Stimulated activated CD4-positive, alpha-beta T cell treated with anti-CD3 and anti-CD28 coated beads, Interleukin-2, amount 100 ng/mL, for 4 hours (primary cell): ENCODE measurements around the gene USO1.
"Not testable (repeated sequence)": the region's sequence is repeated elsewhere in the genome, so short reads cannot be mapped to it uniquely, and the experiment has no call there.

Experiments used
- DNase-seq: peaks from one replicate; pipeline ENCODE4 v3.0.0-alpha.2; 2020; ENCODE audit warnings: low read depth

The USO1 gene

GRCh38 chr4:75771607-75772006 lies 47.2 kb downstream of the USO1 start:
- no peak for DNase-seq

DNA sequence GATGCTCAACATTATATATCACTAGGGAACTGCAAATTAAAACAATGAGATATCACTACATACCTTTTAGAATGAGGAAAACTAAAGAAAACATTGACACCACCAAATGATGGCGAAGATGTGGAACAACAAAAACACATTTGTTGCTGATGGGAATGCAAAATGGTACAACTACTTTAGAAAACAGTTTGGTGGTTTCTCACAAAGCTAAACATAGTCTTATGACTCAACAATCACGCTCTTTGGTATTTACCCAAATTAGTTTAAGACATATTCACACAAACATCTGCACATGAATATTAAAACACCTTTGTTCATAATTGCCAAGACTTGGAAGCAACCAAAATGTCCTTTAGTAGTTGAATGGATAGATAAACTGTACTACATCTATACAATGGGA lies 53.2 kb downstream of the USO1 start:
- DNase-seq, result no peak

- no peak for DNase-seq
These were observed 54.9 kb downstream of the USO1 start for GRCh38 chr4:75779105-75779757.

GRCh38 chr4:75781305-75781704 lies 56.9 kb downstream of the USO1 start:
- no peak for DNase-seq

DNA sequence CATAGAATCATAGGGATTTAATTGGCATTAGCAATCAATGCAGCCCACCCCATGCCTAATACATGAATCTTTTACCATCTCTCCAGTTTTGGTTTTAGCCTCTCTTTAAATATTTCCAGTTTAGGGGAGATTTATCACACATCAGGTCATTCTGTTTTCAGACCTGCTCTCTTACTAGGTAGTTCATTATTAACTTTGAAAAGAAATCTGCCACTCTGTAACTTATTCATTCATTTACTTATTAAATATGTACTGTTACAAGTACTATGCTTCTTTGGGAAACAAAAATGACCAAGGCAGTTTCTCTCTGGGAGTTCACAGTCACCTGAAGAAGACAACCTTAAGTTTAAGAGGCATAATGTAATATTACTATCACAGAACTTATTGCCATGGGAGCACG lies 62.1 kb downstream of the USO1 start:
- no peak for DNase-seq

GRCh38 chr4:75786938-75787337 lies 62.6 kb downstream of the USO1 start:
- DNase-seq, result no peak

GRCh38 chr4:75790024-75790423 lies 65.6 kb downstream of the USO1 start:
- no peak for DNase-seq

DNA sequence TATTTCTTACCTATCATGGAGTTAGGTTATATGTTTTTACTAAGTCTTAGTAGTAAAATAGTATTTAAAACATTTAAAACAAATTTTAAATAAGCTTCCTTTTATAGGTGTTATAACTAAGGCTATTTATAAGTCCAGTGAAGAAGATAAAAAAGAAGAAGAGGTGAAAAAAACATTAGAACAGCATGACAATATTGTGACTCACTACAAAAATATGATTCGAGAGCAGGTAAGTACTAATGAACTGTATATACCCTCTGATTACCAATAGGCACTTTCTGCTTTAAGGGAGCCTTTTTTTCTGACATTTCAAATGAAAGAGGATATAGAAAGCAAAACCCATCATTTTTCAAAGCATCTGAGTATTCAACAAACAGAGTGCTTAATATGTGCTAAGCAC lies 76.6 kb downstream of the USO1 start:
- DNase-seq, result no peak

- DNase-seq, result not testable (repeated sequence)
These were observed 81.7 kb downstream of the USO1 start for GRCh38 chr4:75806035-75806434.

GRCh38 chr4:75817901-75818300 lies 93.5 kb downstream of the USO1 start:
- no peak for DNase-seq

- DNase-seq, result no peak
These were observed 94.7 kb downstream of the USO1 start for GRCh38 chr4:75819121-75819520.

GRCh38 chr4:75820197-75820596 lies 95.8 kb downstream of the USO1 start:
- DNase-seq, result no peak

DNA sequence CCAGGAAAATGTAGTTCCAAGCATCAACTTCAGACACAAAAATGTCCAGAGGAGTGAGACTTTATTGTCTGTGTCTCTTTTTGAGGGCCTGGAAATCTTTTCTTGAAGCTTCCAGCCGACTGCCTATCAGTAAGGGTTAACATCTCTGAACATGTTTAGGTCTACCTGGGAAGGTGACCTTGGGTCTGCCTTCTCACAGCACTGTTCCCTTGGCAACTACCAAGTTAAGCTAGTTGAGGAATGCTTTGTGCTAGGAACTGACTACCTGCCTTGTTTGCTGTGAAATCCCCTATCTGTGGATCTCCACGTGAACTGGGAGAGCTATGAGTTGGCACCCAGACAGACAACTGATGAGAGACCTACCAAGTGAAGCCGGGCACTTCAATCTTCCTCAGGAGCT lies 96.3 kb downstream of the USO1 start:
- DNase-seq, result no peak

GRCh38 chr4:75821216-75821615 lies 96.8 kb downstream of the USO1 start:
- DNase-seq, result no peak

DNA sequence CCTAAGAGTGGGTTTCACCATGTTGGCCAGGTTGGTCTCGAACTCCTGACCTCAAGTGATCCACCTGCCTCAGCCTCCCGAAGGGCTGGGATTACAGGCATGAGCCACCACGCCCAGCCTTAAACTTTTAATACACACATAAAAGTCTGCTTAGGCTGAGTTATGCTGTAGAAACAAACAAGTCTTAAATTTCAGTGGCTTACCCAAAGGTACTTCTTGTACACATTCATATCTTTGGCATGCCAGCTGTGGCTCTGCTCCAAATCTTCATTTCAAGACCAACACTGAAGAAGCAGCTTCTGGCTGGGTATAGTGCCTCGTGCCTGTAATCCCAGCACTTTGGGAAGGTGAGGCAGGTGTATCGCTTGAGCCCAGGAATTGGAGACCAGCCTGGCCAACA lies 97.6 kb downstream of the USO1 start:
- DNase-seq, result no peak

DNA sequence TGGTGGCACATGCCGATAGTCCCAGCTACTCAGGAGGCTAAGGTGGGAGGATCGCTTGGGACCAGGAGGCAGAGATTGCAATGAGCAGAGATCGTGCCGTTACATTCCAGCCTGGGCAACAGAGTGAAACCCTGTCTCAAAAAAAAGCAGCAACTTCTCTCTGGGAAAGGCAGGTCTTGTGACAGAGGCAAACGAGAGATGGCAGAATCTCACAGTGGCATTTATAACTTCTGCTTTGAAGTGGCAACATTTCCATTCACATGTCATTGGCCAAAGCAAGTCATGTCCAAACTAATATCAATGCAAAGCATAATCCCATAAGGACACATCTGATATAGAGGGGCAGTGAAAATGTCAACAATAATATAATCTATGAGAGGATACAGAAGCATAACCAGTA lies 98.0 kb downstream of the USO1 start:
- DNase-seq, result no peak

DNA sequence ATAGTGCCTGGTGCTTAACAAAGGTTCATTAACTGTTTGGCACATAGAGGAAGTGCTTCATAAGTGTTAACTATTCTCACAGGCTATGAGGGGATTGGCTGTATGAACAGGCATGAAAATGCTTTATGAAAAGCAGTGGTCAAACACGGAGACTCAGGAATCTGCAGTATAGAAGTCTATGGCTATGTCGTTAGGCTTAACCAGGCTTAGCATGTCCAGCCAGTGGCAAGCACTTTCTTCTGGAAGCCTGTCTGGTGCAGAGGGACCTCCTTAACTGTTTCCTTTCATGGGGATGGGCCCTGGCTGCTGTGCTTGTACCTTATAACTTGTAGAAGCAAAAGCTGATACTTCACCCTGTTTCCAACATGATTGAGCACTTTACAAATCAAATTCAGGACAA lies 99.4 kb downstream of the USO1 start:
- DNase-seq, result no peak

DNA sequence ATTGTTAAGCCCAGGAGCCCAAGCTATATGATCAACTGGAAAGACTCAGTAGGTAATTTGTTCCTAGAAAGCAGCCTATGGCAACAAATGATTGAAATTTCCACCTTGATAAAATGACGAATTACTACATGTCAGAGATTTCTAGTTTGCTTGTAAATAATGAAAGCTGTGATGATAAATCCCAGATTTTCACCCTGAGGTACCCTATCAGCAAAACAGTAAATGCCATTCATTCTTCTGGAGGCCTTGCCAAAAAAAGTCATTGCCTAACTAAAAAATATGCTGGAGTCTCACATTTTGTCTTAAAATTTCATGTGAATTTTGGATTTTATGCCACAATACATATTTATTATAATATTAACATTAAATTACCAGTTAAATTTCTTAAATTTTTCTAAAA lies 106.5 kb downstream of the USO1 start:
- no peak for DNase-seq

DNA sequence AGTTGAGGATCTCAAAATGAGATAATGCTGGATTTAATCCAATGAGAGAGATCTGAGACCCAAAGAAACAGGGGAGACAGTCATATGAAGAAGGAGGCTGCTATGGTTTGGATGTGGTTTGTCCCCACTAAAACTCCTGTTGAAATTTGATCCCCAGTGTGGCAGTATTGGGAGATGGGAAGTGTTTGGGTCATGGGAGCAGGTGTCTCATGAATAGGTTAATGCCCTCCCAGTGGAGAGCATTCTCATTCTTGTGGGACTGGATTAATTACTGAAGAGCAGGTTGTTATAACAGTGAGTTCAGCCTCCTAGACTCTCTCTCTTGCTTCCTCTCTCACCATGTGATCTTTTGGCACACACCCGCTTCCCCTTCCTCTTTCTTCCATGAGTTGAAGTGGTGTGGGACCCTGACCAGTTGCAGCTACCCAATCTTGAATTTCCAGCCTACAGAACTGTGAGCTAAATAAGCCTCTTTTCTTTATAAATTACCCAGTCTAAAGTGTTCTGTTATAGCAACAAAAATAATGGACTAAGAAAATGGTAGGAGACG lies 107.6 kb downstream of the USO1 start:
- DNase-seq, result no peak

DNA sequence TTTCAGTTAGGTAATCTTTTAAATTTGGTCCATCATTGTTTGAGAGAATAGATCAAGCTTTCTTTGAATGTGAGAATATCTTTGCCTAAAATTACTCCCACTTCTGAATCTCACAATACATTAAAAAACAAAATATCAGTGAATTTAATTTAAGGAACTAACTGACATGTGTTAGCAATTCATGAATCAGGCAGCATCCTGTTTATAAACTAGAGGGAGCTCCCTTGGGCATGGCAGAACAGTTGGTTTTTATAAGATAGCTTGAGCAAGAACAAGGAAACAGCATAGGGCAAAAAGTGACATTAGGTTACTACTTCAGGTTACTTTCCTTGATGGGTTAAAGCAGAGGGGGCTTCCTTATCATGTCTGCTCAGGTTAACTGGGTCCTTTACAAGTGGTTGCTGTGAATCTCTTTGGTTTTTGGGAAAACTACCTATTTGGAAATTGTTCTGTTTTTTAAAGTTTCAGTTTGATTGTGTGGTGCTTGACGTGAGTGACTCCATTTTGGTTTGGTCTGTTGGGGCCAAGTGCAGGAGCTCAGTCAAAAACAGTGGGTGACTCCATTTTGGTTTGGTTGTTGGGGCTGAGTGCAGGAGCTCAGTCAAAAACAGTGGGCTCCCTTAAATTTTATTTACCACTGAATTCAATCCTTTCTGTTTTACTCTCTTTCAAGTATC lies 109.9 kb downstream of the USO1 start:
- DNase-seq, result no peak

DNA sequence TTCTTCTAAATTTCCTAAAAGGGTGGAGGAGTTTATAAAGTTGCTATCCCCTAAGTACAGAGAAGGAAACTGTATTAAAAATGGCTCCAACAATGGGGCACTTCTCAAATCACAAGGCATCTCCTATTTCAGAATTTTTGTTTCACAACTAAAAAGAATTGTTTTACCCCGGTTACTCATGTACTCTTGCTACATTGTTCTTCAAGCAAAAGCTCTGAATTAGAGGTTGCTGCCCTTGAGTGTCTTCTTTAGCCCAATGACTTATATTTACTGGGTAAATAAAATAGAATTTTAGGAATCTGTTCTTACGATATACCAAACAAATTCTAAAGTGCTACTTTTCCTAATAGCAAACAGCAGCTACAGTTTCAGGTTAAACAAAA lies 110.4 kb downstream of the USO1 start:
- no peak for DNase-seq

GRCh38 chr4:75841641-75842520 lies 117.5 kb downstream of the USO1 start:
- DNase-seq, result no peak

DNA sequence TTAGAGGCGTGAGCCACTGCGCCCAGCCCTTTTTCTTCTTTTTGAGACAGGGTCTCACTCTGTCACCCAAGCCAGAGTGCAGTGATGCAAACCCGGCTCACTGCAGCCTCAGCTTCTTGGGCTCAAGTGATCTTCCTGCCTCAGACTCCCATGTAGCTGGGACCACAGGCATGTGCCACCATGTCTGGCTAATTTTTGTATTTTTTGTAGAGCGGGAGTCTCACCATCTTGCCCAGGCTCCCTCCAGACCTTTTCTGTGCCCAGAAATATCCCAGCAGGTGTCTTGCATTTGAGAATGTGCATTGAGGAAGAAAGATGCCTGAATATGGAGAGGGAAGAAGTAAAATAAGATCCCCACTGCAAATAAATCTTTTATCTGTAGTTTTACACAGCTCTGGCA lies 119.2 kb downstream of the USO1 start:
- no peak for DNase-seq
